HepG2 (cell line): ENCODE results near the gene SCAMP3. TPM values are rescaled to one million over a fixed set of nuclear protein-coding genes. Genes with fewer than 3 reads are reported as not detected.
A peak's percentile ranks its signal among the peaks of the same experiment; 100 is the strongest.

Experiments used
- CCDC6 ChIP-seq: sonication (generic); formaldehyde crosslinking; IDR thresholded peaks from 2 replicates; pipeline ENCODE4 v1.8.1; 2022; ENCODE audit warnings: mild to moderate bottlenecking, missing genetic modification reagents, moderate library complexity
- ERF ChIP-seq: IDR thresholded peaks from 2 replicates; pipeline ENCODE4 v1.6.1; 2018; ENCODE audit warnings: missing biosample characterization, missing genetic modification reagents
- FOXK1 ChIP-seq: sonication (generic); formaldehyde crosslinking; IDR thresholded peaks from 2 replicates; pipeline ENCODE4 v1.4.0; 2020; ENCODE audit warnings: low read depth, missing genetic modification reagents, borderline replicate concordance
- GZF1 ChIP-seq: sonication (generic); formaldehyde crosslinking; IDR thresholded peaks from 2 replicates; pipeline ENCODE4 v1.5.1; 2020; ENCODE audit warnings: mild to moderate bottlenecking, missing genetic modification reagents
- HDAC1 ChIP-seq: sonication (generic); formaldehyde crosslinking; IDR thresholded peaks from 2 replicates; pipeline ENCODE4 v1.5.1; 2020; ENCODE audit warnings: mild to moderate bottlenecking, missing genetic modification reagents
- HMGXB4 ChIP-seq, 2 experiments: sonication (generic) in 1 of 2; formaldehyde crosslinking in 1 of 2; IDR thresholded peaks; 2 replicates each; pipeline versions ENCODE4 v1.4.0 to v1.6.1; 2018 to 2020; ENCODE audit warnings: missing genetic modification reagents in 2 of 2, borderline replicate concordance in 1 of 2, low read depth in 1 of 2, mild to moderate bottlenecking in 1 of 2, missing biosample characterization in 1 of 2
- IRF2 ChIP-seq: IDR thresholded peaks from 2 replicates; pipeline ENCODE4 v1.6.1; 2018; ENCODE audit warnings: missing genetic modification reagents, missing compliant biosample characterization
- ISL2 ChIP-seq: sonication (generic); formaldehyde crosslinking; IDR thresholded peaks from 2 replicates; pipeline ENCODE4 v1.5.0; 2020; ENCODE audit warnings: missing genetic modification reagents
- KLF16 ChIP-seq, 2 experiments: sonication (generic) in 1 of 2; formaldehyde crosslinking in 1 of 2; IDR thresholded peaks; 2 replicates each; pipeline versions ENCODE4 v1.6.1 to v1.8.0; 2016 to 2023; ENCODE audit warnings: missing genetic modification reagents in 2 of 2, missing compliant biosample characterization in 1 of 2
- TAF1 ChIP-seq: sonication (generic); formaldehyde crosslinking; IDR thresholded peaks from 2 replicates; pipeline ENCODE4 v1.4.0; 2020; ENCODE audit warnings: missing genetic modification reagents
- TAF15 ChIP-seq: fragments of 200-400 bp; formaldehyde crosslinking; IDR thresholded peaks from one replicate; pipeline ENCODE4 v1.6.1; 2018; ENCODE audit warnings: mild to moderate bottlenecking, low read depth, low read length; ENCODE audit not compliant: poor library complexity, severe bottlenecking
- TGIF2 ChIP-seq: IDR thresholded peaks from 2 replicates; pipeline ENCODE4 v1.6.1; 2016; ENCODE audit warnings: control low read depth, missing compliant biosample characterization
- THAP11 ChIP-seq: IDR thresholded peaks from 2 replicates; pipeline ENCODE4 v1.6.1; 2016; ENCODE audit warnings: missing biosample characterization, missing genetic modification reagents
- YEATS4 ChIP-seq: sonication (generic); formaldehyde crosslinking; IDR thresholded peaks from 2 replicates; pipeline ENCODE4 v1.4.0; 2020; ENCODE audit warnings: missing genetic modification reagents, borderline replicate concordance
- ZNF24 ChIP-seq: fragments of 450-650 bp; IDR thresholded peaks from 2 replicates; pipeline ENCODE4 v1.6.1; 2017; ENCODE audit warnings: antibody characterized with exemption, mild to moderate bottlenecking
- ZNF567 ChIP-seq: sonication (generic); formaldehyde crosslinking; IDR thresholded peaks from 2 replicates; pipeline ENCODE4 v1.8.1; 2023; ENCODE audit warnings: mild to moderate bottlenecking, missing genetic modification reagents, borderline replicate concordance
- ZNF674 ChIP-seq: sonication (generic); formaldehyde crosslinking; IDR thresholded peaks from 2 replicates; pipeline ENCODE4 v1.5.0; 2020; ENCODE audit warnings: low read depth, mild to moderate bottlenecking, missing genetic modification reagents
- polyA plus RNA-seq, 8 experiments: library from polyadenylated mRNA; depleted of rRNA in 3 of 8; stranded (reverse) in 7 of 8; unstranded in 1 of 8; fragments of >200 nt; fragmentation: Illumina TruSeq in 4 of 8; extraction: Trizol in 4 of 8; gene quantifications; 2 replicates each; pipeline versions ENCODE4 v1.2.1 to v1.2.3, GENCODE V29; 2011 to 2016; ENCODE audit warnings: low read depth in 4 of 8, missing spikeins in 1 of 8, mixed read lengths in 1 of 8; ENCODE audit not compliant: insufficient read depth in 1 of 8
- total RNA-seq, 5 experiments: library from RNA; depleted of rRNA; stranded (reverse); fragments of >200 nt; fragmentation: Illumina TruSeq; extraction: Trizol; gene quantifications; 2 replicates each; pipeline ENCODE4 v1.2.3, GENCODE V29; 2016; ENCODE audit warnings: low read depth in 1 of 5
- TF ChIP-seq, protein P1 (sequence below): fragments of 450-650 bp; IDR thresholded peaks from 2 replicates; pipeline ENCODE4 v1.6.1; 2016
- TF ChIP-seq, protein P2 (sequence below): sonication (generic); formaldehyde crosslinking; IDR thresholded peaks from 2 replicates; pipeline ENCODE4 v1.5.0; 2020; ENCODE audit warnings: mild to moderate bottlenecking, missing genetic modification reagents
- TF ChIP-seq, protein P3 (sequence below), 2 experiments: sonication (generic) in 1 of 2; formaldehyde crosslinking in 1 of 2; IDR thresholded peaks; 2 replicates each; pipeline versions ENCODE4 v1.5.1 to v1.6.1; 2011 to 2020; ENCODE audit warnings: borderline replicate concordance in 1 of 2, low read depth in 1 of 2, low read length in 1 of 2, mild to moderate bottlenecking in 1 of 2, missing genetic modification reagents in 1 of 2, moderate library complexity in 1 of 2
- TF ChIP-seq, protein P4 (sequence below): sonication (generic); formaldehyde crosslinking; IDR thresholded peaks from 2 replicates; pipeline ENCODE4 v1.5.0; 2020; ENCODE audit warnings: mild to moderate bottlenecking, missing genetic modification reagents, moderate library complexity

SCAMP3 gene
- total and polyA plus RNA-seq, 2 of the 13 experiments (the other 11 are each of a cell fraction or from before 2014, with no cell fraction given), result 46.8 to 83.3 TPM

- TF ChIP-seq, protein P1, sequence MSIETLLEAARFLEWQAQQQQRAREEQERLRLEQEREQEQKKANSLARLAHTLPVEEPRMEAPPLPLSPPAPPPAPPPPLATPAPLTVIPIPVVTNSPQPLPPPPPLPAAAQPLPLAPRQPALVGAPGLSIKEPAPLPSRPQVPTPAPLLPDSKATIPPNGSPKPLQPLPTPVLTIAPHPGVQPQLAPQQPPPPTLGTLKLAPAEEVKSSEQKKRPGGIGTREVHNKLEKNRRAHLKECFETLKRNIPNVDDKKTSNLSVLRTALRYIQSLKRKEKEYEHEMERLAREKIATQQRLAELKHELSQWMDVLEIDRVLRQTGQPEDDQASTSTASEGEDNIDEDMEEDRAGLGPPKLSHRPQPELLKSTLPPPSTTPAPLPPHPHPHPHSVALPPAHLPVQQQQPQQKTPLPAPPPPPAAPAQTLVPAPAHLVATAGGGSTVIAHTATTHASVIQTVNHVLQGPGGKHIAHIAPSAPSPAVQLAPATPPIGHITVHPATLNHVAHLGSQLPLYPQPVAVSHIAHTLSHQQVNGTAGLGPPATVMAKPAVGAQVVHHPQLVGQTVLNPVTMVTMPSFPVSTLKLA, result peak; percentile 74
- TF ChIP-seq TAF1 (CRISPR knock-in tag) (peak; percentile 34; the same call in 1 of the 2 replicates), THAP11 (CRISPR knock-in tag) (peak; percentile 95), KLF16 (CRISPR knock-in tag; IDR thresholded peaks at IDR 0.05) (peak in 1 of 2 experiments; percentile 73; a peak in 1 of 4 replicates), FOXK1 (CRISPR knock-in tag) (peak; percentile 72; the same call in 1 of the 2 replicates), HDAC1 (CRISPR knock-in tag) (peak; percentile 93), HMGXB4 (CRISPR knock-in tag; IDR thresholded peaks at IDR 0.05; ENCODE audit: borderline replicate concordance in 1 of 2, low read depth in 1 of 2) (no peak), CCDC6 (CRISPR knock-in tag) (no peak), ERF (peak; percentile 45; the same call in 1 of the 2 replicates), ZNF567 (CRISPR knock-in tag) (no peak), IRF2 (peak; percentile 91), ZNF24 (no peak), TAF15 (no peak), YEATS4 (CRISPR knock-in tag) (peak; percentile 47; the same call in 1 of the 2 replicates), ZNF674 (CRISPR knock-in tag) (no peak), TGIF2 (peak; percentile 82), ISL2 (0 out of 2 replicates have a peak, but pooled peaks have one; percentile 35), GZF1 (CRISPR knock-in tag) (no peak)
- TF ChIP-seq, protein P2, sequence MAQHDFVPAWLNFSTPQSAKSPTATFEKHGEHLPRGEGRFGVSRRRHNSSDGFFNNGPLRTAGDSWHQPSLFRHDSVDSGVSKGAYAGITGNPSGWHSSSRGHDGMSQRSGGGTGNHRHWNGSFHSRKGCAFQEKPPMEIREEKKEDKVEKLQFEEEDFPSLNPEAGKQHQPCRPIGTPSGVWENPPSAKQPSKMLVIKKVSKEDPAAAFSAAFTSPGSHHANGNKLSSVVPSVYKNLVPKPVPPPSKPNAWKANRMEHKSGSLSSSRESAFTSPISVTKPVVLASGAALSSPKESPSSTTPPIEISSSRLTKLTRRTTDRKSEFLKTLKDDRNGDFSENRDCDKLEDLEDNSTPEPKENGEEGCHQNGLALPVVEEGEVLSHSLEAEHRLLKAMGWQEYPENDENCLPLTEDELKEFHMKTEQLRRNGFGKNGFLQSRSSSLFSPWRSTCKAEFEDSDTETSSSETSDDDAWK (CRISPR knock-in tag), result no peak
- TF ChIP-seq, protein P3, sequence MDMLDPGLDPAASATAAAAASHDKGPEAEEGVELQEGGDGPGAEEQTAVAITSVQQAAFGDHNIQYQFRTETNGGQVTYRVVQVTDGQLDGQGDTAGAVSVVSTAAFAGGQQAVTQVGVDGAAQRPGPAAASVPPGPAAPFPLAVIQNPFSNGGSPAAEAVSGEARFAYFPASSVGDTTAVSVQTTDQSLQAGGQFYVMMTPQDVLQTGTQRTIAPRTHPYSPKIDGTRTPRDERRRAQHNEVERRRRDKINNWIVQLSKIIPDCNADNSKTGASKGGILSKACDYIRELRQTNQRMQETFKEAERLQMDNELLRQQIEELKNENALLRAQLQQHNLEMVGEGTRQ (IDR thresholded peaks at IDR 0.05; ENCODE audit: low read depth, low read length), result peak; percentile 99
- TF ChIP-seq, protein P3 (CRISPR knock-in tag; IDR thresholded peaks at IDR 0.05; ENCODE audit: borderline replicate concordance), result peak; percentile 99; the same call in 1 of the 2 replicates
- TF ChIP-seq, protein P4, sequence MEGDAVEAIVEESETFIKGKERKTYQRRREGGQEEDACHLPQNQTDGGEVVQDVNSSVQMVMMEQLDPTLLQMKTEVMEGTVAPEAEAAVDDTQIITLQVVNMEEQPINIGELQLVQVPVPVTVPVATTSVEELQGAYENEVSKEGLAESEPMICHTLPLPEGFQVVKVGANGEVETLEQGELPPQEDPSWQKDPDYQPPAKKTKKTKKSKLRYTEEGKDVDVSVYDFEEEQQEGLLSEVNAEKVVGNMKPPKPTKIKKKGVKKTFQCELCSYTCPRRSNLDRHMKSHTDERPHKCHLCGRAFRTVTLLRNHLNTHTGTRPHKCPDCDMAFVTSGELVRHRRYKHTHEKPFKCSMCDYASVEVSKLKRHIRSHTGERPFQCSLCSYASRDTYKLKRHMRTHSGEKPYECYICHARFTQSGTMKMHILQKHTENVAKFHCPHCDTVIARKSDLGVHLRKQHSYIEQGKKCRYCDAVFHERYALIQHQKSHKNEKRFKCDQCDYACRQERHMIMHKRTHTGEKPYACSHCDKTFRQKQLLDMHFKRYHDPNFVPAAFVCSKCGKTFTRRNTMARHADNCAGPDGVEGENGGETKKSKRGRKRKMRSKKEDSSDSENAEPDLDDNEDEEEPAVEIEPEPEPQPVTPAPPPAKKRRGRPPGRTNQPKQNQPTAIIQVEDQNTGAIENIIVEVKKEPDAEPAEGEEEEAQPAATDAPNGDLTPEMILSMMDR, result no peak
These were observed 21.0 kb downstream of the SCAMP3 start (continued) for GRCh38 chr1:155241069-155241679.
